WTC11 (cell line): Measurements from ENCODE around the gene SMPDL3A. TPM values are rescaled to one million over a fixed set of nuclear protein-coding genes. Genes with fewer than 3 reads are reported as not detected.
A peak's percentile ranks its signal among the peaks of the same experiment; 100 is the strongest.

Source experiments
- ATAC-seq: fragments of 200-7000 bp; cut with Tn5 transposase; 2 replicates; pipeline ENCODE4 v1.10.0; 2021; ENCODE audit warnings: mild to moderate bottlenecking, moderate library complexity
- CTCF ChIA-PET: fragments of 300-600 bp; sonication (Branson Sonifier 250); formaldehyde crosslinking; loops from one replicate; lab custom pipeline; 2021; ENCODE audit warnings: antibody characterized with exemption; lab: Charles Lee
- POLR2A ChIA-PET: fragments of 350-600 bp; sonication (Branson Sonifier 250); formaldehyde crosslinking; loops from one replicate; lab custom pipeline; 2021; ENCODE audit warnings: antibody characterized with exemption; lab: Charles Lee
- DNase-seq: peaks from one replicate; pipeline ENCODE4 v3.0.0; 2021; ENCODE audit warnings: low spot score
- H3K27ac Mint-ChIP-seq: 2 replicates; pipeline ENCODE4 v1.8.0; 2021; ENCODE audit warnings: mixed read lengths
- H3K27me3 Mint-ChIP-seq: 2 replicates; pipeline ENCODE4 v1.8.0; 2021; ENCODE audit warnings: low read depth, mild to moderate bottlenecking, moderate library complexity, mixed read lengths
- H3K36me3 Mint-ChIP-seq: 2 replicates; pipeline ENCODE4 v1.8.0; 2021; ENCODE audit warnings: mixed read lengths
- H3K4me1 Mint-ChIP-seq: 2 replicates; pipeline ENCODE4 v1.8.0; 2022; ENCODE audit warnings: mixed read lengths
- H3K4me3 Mint-ChIP-seq: 2 replicates; pipeline ENCODE4 v1.8.0; 2021; ENCODE audit warnings: mild to moderate bottlenecking, moderate library complexity, mixed read lengths
- H3K9me3 Mint-ChIP-seq: 2 replicates; pipeline ENCODE4 v1.8.0; 2021; ENCODE audit warnings: mixed read lengths
- GTF2I ChIP-seq: fragments of 250-450 bp; sonication (Bioruptor Pico); conservative IDR thresholded peaks from 2 replicates; pipeline ENCODE4 v1.4.0; 2021; ENCODE audit warnings: mild to moderate bottlenecking
- JUN ChIP-seq: sonication (generic); formaldehyde crosslinking; IDR thresholded peaks from 2 replicates; pipeline ENCODE4 v1.8.0; 2023; ENCODE audit warnings: mild to moderate bottlenecking, missing genetic modification reagents
- NR1H2 ChIP-seq: sonication (generic); formaldehyde crosslinking; IDR thresholded peaks from 2 replicates; pipeline ENCODE4 v1.9.0; 2021; ENCODE audit warnings: mild to moderate bottlenecking, moderate library complexity, missing genetic modification reagents
- NR3C1 ChIP-seq: sonication (generic); formaldehyde crosslinking; conservative IDR thresholded peaks from 2 replicates; pipeline ENCODE4 v1.8.1; 2023; ENCODE audit warnings: low read depth, mild to moderate bottlenecking, missing genetic modification reagents
- PREB ChIP-seq: sonication (generic); formaldehyde crosslinking; IDR thresholded peaks from 2 replicates; pipeline ENCODE4 v1.8.1; 2022; ENCODE audit warnings: mild to moderate bottlenecking, missing genetic modification reagents, moderate library complexity, borderline replicate concordance
- TCF7 ChIP-seq: sonication (generic); formaldehyde crosslinking; IDR thresholded peaks from 2 replicates; pipeline ENCODE4 v1.8.0; 2022; ENCODE audit warnings: mild to moderate bottlenecking, low read depth, missing genetic modification reagents, moderate library complexity
- ZNF263 ChIP-seq: sonication (generic); formaldehyde crosslinking; IDR thresholded peaks from 2 replicates; pipeline ENCODE4 v1.8.1; 2022; ENCODE audit warnings: low read depth, mild to moderate bottlenecking, moderate library complexity, missing genetic modification reagents
- ZNF317 ChIP-seq: sonication (generic); formaldehyde crosslinking; IDR thresholded peaks from 2 replicates; pipeline ENCODE4 v1.8.1; 2023; ENCODE audit warnings: low read depth, mild to moderate bottlenecking, moderate library complexity, missing genetic modification reagents, borderline replicate concordance
- ZNF396 ChIP-seq: fragments of 250-450 bp; sonication (Bioruptor Pico); IDR thresholded peaks from 2 replicates; pipeline ENCODE4 v1.8.0; 2021; ENCODE audit warnings: mild to moderate bottlenecking, moderate library complexity, borderline replicate concordance
- total RNA-seq: library from RNA; stranded (reverse); gene quantifications from 3 replicates; pipeline ENCODE4 v1.2.3, GENCODE V29; 2021
- TF ChIP-seq, protein P1 (sequence below): fragments of 250-450 bp; sonication (Bioruptor Pico); IDR thresholded peaks from 2 replicates; pipeline ENCODE4 v1.9.0; 2021; ENCODE audit warnings: moderate library complexity, mild to moderate bottlenecking, inconsistent platforms, borderline replicate concordance
- TF ChIP-seq, protein P2 (sequence below): sonication (generic); formaldehyde crosslinking; IDR thresholded peaks from 2 replicates; pipeline ENCODE4 v1.8.1; 2022; ENCODE audit warnings: mild to moderate bottlenecking, moderate library complexity, missing genetic modification reagents
- TF ChIP-seq, protein P3 (sequence below): sonication (generic); formaldehyde crosslinking; IDR thresholded peaks from 2 replicates; pipeline ENCODE4 v1.8.1; 2023; ENCODE audit warnings: mild to moderate bottlenecking, missing genetic modification reagents
- TF ChIP-seq, protein P4 (sequence below): sonication (generic); formaldehyde crosslinking; IDR thresholded peaks from 2 replicates; pipeline ENCODE4 v1.8.0; 2023; ENCODE audit warnings: mild to moderate bottlenecking, missing genetic modification reagents
- TF ChIP-seq, protein P5 (sequence below): sonication (generic); formaldehyde crosslinking; IDR thresholded peaks from 2 replicates; pipeline ENCODE4 v1.8.0; 2022; ENCODE audit warnings: mild to moderate bottlenecking, missing genetic modification reagents
- TF ChIP-seq, protein P6 (sequence below): sonication (generic); formaldehyde crosslinking; IDR thresholded peaks from 2 replicates; pipeline ENCODE4 v1.8.0; 2022; ENCODE audit warnings: mild to moderate bottlenecking, missing genetic modification reagents

Gene SMPDL3A
- total RNA-seq, 1 experiment from 2014 or later = 2.1 TPM

- H3K36me3 Mint-ChIP-seq = peaks cover 9% of the 10 kb centered on the region
- TF ChIP-seq, protein P1, sequence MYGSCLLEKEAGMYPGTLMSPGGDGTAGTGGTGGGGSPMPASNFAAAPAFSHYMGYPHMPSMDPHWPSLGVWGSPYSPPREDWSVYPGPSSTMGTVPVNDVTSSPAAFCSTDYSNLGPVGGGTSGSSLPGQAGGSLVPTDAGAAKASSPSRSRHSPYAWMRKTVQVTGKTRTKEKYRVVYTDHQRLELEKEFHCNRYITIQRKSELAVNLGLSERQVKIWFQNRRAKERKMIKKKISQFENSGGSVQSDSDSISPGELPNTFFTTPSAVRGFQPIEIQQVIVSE (CRISPR knock-in tag) = no peak
- TF ChIP-seq GTF2I = no peak
- TF ChIP-seq ZNF317 = no peak
- TF ChIP-seq, protein P2, sequence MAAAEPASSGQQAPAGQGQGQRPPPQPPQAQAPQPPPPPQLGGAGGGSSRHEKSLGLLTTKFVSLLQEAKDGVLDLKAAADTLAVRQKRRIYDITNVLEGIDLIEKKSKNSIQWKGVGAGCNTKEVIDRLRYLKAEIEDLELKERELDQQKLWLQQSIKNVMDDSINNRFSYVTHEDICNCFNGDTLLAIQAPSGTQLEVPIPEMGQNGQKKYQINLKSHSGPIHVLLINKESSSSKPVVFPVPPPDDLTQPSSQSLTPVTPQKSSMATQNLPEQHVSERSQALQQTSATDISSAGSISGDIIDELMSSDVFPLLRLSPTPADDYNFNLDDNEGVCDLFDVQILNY (CRISPR knock-in tag) = no peak
- TF ChIP-seq, protein P3, sequence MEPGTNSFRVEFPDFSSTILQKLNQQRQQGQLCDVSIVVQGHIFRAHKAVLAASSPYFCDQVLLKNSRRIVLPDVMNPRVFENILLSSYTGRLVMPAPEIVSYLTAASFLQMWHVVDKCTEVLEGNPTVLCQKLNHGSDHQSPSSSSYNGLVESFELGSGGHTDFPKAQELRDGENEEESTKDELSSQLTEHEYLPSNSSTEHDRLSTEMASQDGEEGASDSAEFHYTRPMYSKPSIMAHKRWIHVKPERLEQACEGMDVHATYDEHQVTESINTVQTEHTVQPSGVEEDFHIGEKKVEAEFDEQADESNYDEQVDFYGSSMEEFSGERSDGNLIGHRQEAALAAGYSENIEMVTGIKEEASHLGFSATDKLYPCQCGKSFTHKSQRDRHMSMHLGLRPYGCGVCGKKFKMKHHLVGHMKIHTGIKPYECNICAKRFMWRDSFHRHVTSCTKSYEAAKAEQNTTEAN (CRISPR knock-in tag) = no peak
- TF ChIP-seq, protein P4, sequence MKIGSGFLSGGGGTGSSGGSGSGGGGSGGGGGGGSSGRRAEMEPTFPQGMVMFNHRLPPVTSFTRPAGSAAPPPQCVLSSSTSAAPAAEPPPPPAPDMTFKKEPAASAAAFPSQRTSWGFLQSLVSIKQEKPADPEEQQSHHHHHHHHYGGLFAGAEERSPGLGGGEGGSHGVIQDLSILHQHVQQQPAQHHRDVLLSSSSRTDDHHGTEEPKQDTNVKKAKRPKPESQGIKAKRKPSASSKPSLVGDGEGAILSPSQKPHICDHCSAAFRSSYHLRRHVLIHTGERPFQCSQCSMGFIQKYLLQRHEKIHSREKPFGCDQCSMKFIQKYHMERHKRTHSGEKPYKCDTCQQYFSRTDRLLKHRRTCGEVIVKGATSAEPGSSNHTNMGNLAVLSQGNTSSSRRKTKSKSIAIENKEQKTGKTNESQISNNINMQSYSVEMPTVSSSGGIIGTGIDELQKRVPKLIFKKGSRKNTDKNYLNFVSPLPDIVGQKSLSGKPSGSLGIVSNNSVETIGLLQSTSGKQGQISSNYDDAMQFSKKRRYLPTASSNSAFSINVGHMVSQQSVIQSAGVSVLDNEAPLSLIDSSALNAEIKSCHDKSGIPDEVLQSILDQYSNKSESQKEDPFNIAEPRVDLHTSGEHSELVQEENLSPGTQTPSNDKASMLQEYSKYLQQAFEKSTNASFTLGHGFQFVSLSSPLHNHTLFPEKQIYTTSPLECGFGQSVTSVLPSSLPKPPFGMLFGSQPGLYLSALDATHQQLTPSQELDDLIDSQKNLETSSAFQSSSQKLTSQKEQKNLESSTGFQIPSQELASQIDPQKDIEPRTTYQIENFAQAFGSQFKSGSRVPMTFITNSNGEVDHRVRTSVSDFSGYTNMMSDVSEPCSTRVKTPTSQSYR (CRISPR knock-in tag) = no peak
- no peak for TF ChIP-seq NR1H2 (CRISPR knock-in tag)
- TF ChIP-seq JUN (CRISPR knock-in tag) = no peak
- no peak for TF ChIP-seq NR3C1 (CRISPR knock-in tag)
- no peak for TF ChIP-seq PREB (CRISPR knock-in tag)
- no peak for TF ChIP-seq TCF7
- TF ChIP-seq ZNF396 = no peak
- no peak for TF ChIP-seq ZNF263 (CRISPR knock-in tag)
- ATAC-seq (no peak), DNase-seq (no peak)
- peaks cover 41% of the 10 kb centered on the region for H3K4me1 Mint-ChIP-seq
- H3K9me3 Mint-ChIP-seq = peaks cover 14% of the 10 kb centered on the region
- ChIA-PET CTCF (interaction anchor here (0.7 to 1.0 kb wide), 3 partner anchors 8 to 223 kb away, joined by 3 to 4 read pairs (median 4); no protein-coding TSS in a partner anchor), POLR2A (no interaction called here)
- no peak overlapping the region for H3K27ac Mint-ChIP-seq
- no peak overlapping the region for H3K4me3 Mint-ChIP-seq
- H3K27me3 Mint-ChIP-seq = peaks cover 93% of the 10 kb centered on the region
Measured at GRCh38 chr6:122754191-122754731, 34.8 kb upstream of the SMPDL3A start.

DNA sequence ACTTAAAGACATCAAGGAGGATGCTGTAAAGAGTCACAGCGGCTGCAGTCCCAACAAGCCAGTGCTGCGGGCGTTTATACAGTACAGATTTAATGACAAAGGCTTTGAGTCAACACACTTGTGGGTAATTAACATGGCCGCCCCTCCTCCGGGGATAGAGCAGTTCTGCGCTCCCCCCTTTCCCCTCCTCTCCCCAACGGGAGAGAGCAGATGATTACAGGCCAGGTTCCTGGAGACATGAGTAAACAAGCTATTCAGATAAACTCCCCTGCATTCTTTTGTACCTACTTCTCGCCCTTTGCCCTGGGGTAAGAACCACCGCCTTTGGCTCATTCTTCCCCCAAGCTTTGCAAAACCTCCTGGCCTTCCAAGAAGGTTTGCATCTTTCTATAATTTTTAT lies 33.2 kb upstream of the SMPDL3A start:
- Mint-ChIP-seq H3K27me3 (peaks cover 94% of the 10 kb centered on the region), H3K27ac (no peak overlapping the region), H3K9me3 (peaks cover 9% of the 10 kb centered on the region), H3K4me1 (peaks cover 41% of the 10 kb centered on the region), H3K36me3 (peaks cover 6% of the 10 kb centered on the region; the same call in 1 of the 2 replicates), H3K4me3 (no peak overlapping the region)
- CTCF ChIA-PET = no interaction called here
- POLR2A ChIA-PET = no interaction called here
- peak; percentile 97 for ATAC-seq
- peak; percentile 66 for DNase-seq
- TF ChIP-seq, protein P5, sequence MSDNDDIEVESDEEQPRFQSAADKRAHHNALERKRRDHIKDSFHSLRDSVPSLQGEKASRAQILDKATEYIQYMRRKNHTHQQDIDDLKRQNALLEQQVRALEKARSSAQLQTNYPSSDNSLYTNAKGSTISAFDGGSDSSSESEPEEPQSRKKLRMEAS (CRISPR knock-in tag) = no peak
- TF ChIP-seq, protein P6, sequence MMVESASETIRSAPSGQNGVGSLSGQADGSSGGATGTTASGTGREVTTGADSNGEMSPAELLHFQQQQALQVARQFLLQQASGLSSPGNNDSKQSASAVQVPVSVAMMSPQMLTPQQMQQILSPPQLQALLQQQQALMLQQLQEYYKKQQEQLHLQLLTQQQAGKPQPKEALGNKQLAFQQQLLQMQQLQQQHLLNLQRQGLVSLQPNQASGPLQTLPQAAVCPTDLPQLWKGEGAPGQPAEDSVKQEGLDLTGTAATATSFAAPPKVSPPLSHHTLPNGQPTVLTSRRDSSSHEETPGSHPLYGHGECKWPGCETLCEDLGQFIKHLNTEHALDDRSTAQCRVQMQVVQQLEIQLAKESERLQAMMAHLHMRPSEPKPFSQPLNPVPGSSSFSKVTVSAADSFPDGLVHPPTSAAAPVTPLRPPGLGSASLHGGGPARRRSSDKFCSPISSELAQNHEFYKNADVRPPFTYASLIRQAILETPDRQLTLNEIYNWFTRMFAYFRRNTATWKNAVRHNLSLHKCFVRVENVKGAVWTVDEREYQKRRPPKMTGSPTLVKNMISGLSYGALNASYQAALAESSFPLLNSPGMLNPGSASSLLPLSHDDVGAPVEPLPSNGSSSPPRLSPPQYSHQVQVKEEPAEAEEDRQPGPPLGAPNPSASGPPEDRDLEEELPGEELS (CRISPR knock-in tag) = peak; percentile 19; the same call in 1 of the 2 replicates
- TF ChIP-seq, all 79 proteins: peak for 1
